ENCODE results near the gene CA10.

GRCh38 chr17:51891936-51892335 is 266.6 kb downstream of the CA10 start:
- TF ChIP-seq CTCF (IDR thresholded peaks at IDR 0.05) (no peak), POLR2A (IDR thresholded peaks at IDR 0.05) (no peak)

Data from vagina (tissue), 2 donors.